ENCODE measurements around the gene KIF1C. TPM values are rescaled to one million over a fixed set of nuclear protein-coding genes. Genes with fewer than 3 reads are reported as not detected.
A peak's percentile ranks its signal among the peaks of the same experiment; 100 is the strongest.

Gene KIF1C
- total and polyA plus RNA-seq, 7 donors, result 204 to 1,039 (median 624) TPM

DNA sequence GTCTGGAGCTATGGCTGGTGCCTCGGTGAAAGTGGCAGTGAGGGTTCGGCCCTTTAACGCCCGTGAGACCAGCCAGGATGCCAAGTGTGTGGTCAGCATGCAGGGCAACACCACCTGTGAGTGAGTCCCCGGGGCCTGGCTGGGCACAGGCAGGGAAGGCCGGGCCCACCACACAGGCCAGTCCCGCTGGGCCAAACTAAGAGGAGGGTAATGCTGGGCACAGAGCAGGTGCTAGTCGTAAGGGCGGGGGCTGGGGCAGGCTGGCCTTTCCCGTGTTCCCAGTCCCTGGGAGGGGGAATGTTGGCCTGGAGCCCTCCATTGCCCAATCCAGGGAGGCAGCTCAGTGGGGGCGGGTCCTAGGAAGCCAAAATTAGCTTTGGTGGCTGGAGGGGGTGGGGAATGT, 2.5 kb downstream of the KIF1C start:
- intact Hi-C loops (cut with DNase I), result no loop called here
- peak; percentile 95 to 98 for DNase-seq
- peaks cover 44% of the 10 kb centered on the region for H3K4me1 ChIP-seq
- TF ChIP-seq, protein P1, sequence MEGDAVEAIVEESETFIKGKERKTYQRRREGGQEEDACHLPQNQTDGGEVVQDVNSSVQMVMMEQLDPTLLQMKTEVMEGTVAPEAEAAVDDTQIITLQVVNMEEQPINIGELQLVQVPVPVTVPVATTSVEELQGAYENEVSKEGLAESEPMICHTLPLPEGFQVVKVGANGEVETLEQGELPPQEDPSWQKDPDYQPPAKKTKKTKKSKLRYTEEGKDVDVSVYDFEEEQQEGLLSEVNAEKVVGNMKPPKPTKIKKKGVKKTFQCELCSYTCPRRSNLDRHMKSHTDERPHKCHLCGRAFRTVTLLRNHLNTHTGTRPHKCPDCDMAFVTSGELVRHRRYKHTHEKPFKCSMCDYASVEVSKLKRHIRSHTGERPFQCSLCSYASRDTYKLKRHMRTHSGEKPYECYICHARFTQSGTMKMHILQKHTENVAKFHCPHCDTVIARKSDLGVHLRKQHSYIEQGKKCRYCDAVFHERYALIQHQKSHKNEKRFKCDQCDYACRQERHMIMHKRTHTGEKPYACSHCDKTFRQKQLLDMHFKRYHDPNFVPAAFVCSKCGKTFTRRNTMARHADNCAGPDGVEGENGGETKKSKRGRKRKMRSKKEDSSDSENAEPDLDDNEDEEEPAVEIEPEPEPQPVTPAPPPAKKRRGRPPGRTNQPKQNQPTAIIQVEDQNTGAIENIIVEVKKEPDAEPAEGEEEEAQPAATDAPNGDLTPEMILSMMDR (IDR thresholded peaks at IDR 0.05), result no peak
- ATAC-seq, result peak; percentile 73 to 79 (median 76)
- WGBS, 3 donors, result 23 to 35% (median 27%) methylated on average over 10 to 11 of the region's 11 CpGs
- peak overlapping the region; percentile 96 for H3K27ac ChIP-seq
- H3K27me3 ChIP-seq (ENCODE audit: insufficient read depth in 3 of 3, low read length in 2 of 3), result no peaks in the 10 kb centered on the region
- peak overlapping the region; percentile 96 for H3K4me3 ChIP-seq
- no peaks in the 10 kb centered on the region for H3K9me3 ChIP-seq
- peaks cover 12 to 47% of the 10 kb centered on the region in 2 donors for H3K36me3 ChIP-seq (ENCODE audit: insufficient read depth in 1 of 2, low read depth in 1 of 2)

DNA sequence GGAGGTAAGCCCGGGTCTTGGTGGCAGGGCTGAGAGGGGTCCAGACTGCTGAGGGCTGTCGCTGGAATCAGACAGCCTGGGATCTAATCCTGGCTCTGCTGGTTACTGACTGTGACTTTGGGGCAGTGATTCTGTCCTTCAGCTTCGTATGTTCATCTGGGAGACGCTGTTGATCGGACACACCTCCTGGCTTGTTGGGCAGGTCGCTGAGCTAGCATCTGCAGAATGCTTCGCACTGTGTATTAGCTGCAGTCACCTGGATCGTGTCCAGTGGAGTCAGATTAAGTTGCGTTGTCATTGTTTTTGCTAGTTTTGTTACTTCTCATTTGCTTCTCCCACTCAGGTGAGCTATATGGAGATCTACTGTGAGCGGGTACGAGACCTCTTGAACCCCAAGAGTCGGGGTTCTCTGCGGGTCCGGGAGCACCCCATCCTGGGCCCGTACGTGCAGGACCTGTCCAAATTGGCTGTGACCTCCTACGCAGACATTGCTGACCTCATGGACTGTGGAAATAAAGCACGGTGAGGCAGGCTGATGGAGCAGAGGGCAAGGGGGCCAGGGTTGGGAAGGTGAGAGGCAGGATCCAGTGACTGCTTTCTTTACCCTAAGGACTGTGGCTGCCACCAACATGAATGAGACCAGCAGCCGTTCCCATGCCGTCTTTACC, 4.5 kb downstream of the KIF1C start:
- H3K4me3 ChIP-seq, result peak overlapping the region; percentile 46
- 62 to 81% (median 71%) methylated on average over 20 of the region's 20 CpGs for WGBS, 3 donors
- intact Hi-C loops (cut with DNase I), result no loop called here
- ATAC-seq (no peak), DNase-seq (no peak)
- peak overlapping the region; percentile 96 for H3K27ac ChIP-seq
- peaks cover 14 to 67% of the 10 kb centered on the region in 2 donors for H3K36me3 ChIP-seq (ENCODE audit: insufficient read depth in 1 of 2, low read depth in 1 of 2)
- no peaks in the 10 kb centered on the region for H3K27me3 ChIP-seq (ENCODE audit: insufficient read depth in 3 of 3, low read length in 2 of 3)
- H3K9me3 ChIP-seq, result no peaks in the 10 kb centered on the region
- TF ChIP-seq, protein P1 (IDR thresholded peaks at IDR 0.05), result no peak
- H3K4me1 ChIP-seq, result peaks cover 35% of the 10 kb centered on the region

DNA sequence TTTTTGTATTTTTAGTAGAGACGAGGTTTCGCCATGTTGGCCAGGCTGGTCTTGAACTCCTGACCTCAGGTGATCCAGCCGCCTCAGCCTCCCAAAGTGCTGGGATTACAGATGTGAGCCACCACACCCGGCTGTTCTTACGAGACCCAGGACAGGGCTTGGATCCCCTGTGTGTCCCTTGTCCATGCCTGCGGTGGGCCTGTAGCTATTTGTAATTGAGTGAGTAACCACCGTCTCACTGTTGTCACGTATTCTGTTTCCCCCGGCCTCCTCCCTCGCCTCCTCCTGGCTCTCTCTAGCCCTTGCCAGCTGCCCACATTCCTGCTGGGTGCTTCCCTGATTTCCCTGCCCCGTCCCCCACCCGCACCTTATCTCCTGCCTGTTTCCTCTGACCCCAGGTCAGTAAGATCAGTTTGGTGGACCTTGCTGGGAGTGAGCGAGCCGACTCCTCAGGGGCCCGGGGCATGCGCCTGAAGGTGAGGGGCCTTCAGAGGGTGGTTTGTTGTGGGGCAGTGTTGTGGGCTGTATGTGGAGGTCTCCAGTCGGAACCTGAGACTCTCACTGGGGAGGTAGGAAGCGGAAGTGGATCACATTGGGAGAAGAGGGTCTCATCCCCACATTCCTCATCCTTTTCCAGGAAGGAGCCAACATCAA, 5.6 kb downstream of the KIF1C start:
- intact Hi-C loops (cut with DNase I), result no loop called here
- Histone ChIP-seq H3K4me1 (peaks cover 35% of the 10 kb centered on the region), H3K27me3 (ENCODE audit: insufficient read depth in 3 of 3, low read length in 2 of 3) (no peaks in the 10 kb centered on the region), H3K27ac (peak overlapping the region; percentile 96), H3K9me3 (no peaks in the 10 kb centered on the region), H3K4me3 (peak overlapping the region; percentile 28), H3K36me3 (ENCODE audit: insufficient read depth in 1 of 2, low read depth in 1 of 2) (peaks cover 23 to 78% of the 10 kb centered on the region in 2 donors)
- TF ChIP-seq, protein P1 (IDR thresholded peaks at IDR 0.05), result no peak
- DNase-seq (peak; percentile 76 to 90), ATAC-seq (peak; percentile 76 to 82 (median 82))
- WGBS, 3 donors, result 51 to 69% (median 58%) methylated on average over 18 of the region's 18 CpGs

DNA sequence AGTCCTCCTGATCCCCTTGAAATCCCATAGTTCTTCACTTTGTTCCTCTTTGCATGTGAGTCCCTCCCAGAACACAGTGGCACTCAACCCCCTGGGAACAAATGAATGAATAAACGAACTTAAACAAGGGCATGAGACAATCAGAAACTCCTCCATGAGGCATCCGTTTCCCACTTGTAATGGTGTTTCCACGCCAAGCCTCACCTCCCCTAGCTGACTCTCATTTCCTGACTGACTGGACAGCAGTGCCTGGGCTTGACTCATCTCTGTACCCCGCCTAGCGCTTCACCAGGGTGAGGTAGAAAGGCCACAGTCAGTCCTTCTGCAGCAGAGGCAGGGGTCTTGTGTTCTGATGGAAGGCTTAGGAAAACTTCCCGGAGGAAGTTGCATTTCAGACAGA, 14.2 kb downstream of the KIF1C start:
- H3K9me3 ChIP-seq, result no peaks in the 10 kb centered on the region
- intact Hi-C loops (cut with DNase I), result no loop called here
- no peaks in the 10 kb centered on the region for H3K4me1 ChIP-seq
- peak overlapping the region; percentile 16 for H3K27ac ChIP-seq
- TF ChIP-seq, protein P1 (IDR thresholded peaks at IDR 0.05), result no peak
- H3K4me3 ChIP-seq, result no peak overlapping the region
- H3K27me3 ChIP-seq (ENCODE audit: insufficient read depth in 3 of 3, low read length in 2 of 3), result no peaks in the 10 kb centered on the region
- ATAC-seq (no peak), DNase-seq (no peak)
- WGBS, 3 donors, result 79 to 82% (median 79%) methylated on average over 6 of the region's 6 CpGs
- peaks cover 15 to 100% of the 10 kb centered on the region in 2 donors for H3K36me3 ChIP-seq (ENCODE audit: insufficient read depth in 1 of 2, low read depth in 1 of 2)

Measured in psoas muscle (tissue), 8 donors.